ENCODE measurements around the gene PDGFD.

Gene PDGFD

DNA sequence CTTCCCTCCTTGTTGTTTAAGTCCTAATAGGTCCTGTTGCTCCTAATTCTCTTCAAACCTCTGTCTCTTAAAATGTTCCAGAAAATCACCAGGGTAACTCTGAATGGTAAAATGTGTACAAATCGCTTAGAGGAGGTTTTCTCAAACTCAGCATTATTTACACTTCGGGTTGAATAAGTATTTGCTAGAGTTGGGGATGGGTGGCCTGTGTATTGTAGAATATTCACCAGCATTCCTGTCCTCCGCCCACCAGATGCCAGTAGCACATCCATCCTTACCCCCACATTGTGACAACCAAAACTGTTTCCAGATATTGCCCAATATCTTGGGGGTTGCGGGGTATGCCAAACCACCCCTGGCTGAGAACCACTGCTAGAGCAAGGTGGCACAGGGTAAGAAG lies 191.9 kb downstream of the PDGFD start:
- no peak overlapping the region for H3K4me3 Mint-ChIP-seq
- no peaks in the 10 kb centered on the region for H3K36me3 Mint-ChIP-seq (ENCODE audit: low read depth)
- no peaks in the 10 kb centered on the region for H3K4me1 Mint-ChIP-seq (ENCODE audit: low read depth)
- intact Hi-C loops (cut with micrococcal nuclease): no loop called here
- no peaks in the 10 kb centered on the region for H3K27me3 Mint-ChIP-seq
- no peak overlapping the region for H3K27ac Mint-ChIP-seq
- H3K9me3 Mint-ChIP-seq: peaks cover 10% of the 10 kb centered on the region

DNA sequence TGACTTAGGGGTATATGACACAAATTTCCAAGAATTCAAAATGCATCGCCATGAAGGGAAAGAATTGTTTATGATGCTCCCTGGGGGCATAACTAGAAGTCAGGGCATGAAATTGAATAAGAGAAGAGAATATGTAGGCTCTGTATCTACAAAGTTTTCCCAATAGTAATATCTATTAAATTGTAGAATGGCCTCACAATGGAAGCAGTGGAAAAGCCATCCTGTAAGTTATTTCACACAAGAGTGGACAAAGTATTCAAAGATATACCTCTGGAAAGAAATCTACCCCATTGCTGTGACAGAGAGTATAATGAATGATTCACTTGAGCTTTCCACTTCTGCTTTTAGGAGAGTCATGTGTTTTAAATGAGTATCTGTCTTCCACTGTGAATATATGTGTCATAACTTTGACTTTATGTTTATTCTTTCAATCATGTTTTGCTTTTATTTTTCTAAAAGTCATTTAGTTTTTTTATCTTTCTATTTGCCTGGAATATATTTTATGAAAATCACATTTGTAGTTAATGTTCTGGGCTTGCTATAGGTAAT lies 193.2 kb downstream of the PDGFD start:
- no peak overlapping the region for H3K27ac Mint-ChIP-seq
- no peaks in the 10 kb centered on the region for H3K36me3 Mint-ChIP-seq (ENCODE audit: low read depth)
- H3K27me3 Mint-ChIP-seq: no peaks in the 10 kb centered on the region
- no peak overlapping the region for H3K4me3 Mint-ChIP-seq
- intact Hi-C loops (cut with micrococcal nuclease): no loop called here
- H3K4me1 Mint-ChIP-seq (ENCODE audit: low read depth): no peaks in the 10 kb centered on the region
- peaks cover under 1% of the 10 kb centered on the region for H3K9me3 Mint-ChIP-seq

DNA sequence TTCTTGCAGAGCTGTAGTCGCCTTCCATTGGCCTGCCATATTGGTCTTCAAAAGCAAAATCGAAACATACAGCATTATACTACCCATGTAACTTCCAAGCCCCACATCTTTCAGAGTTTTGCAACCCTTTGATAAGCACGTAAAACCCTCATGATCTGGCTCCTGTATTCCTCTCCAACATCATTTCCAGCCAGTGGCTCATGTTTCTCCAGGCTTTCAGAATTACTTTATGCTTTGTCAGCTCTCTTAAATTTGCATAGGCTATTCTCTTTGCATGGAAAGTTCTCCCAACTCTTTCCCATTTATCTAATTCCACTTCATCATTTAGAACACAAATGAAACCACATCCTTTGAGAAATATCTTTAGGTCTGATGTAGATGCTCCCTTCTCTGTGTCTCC lies 195.3 kb downstream of the PDGFD start:
- intact Hi-C loops (cut with micrococcal nuclease): no loop called here
- no peaks in the 10 kb centered on the region for H3K36me3 Mint-ChIP-seq (ENCODE audit: low read depth)

DNA sequence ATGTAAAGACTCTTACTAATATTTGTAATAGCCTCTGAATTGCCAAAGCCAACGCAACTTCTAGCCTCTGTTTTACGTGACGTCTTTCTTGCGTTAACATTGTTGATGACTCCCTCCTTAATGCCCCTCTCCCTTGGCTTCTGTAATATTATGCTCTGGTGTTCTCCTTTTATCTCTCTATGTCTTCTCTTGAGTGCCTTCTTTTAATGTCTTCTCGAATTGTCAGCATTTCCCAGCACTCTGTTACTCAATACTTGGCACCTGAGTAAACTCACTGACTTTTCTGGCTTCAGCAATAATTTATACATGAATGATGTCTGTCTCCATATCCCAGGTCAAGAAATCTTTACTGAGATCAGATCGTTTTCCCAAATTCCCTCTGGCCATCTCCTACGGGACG lies 196.0 kb downstream of the PDGFD start:
- H3K4me3 Mint-ChIP-seq: no peak overlapping the region
- no peaks in the 10 kb centered on the region for H3K27me3 Mint-ChIP-seq
- no peaks in the 10 kb centered on the region for H3K4me1 Mint-ChIP-seq (ENCODE audit: low read depth)
- intact Hi-C loops (cut with micrococcal nuclease): no loop called here
- H3K27ac Mint-ChIP-seq: no peak overlapping the region
- H3K9me3 Mint-ChIP-seq: no peaks in the 10 kb centered on the region
- no peaks in the 10 kb centered on the region for H3K36me3 Mint-ChIP-seq (ENCODE audit: low read depth)

More for the DNA sequence above, 195.3 kb downstream of the PDGFD start:
- no peaks in the 10 kb centered on the region for H3K9me3 Mint-ChIP-seq
- H3K27me3 Mint-ChIP-seq: no peaks in the 10 kb centered on the region
- no peak overlapping the region for H3K4me3 Mint-ChIP-seq
- no peak overlapping the region for H3K27ac Mint-ChIP-seq
- no peaks in the 10 kb centered on the region for H3K4me1 Mint-ChIP-seq (ENCODE audit: low read depth)

DNA sequence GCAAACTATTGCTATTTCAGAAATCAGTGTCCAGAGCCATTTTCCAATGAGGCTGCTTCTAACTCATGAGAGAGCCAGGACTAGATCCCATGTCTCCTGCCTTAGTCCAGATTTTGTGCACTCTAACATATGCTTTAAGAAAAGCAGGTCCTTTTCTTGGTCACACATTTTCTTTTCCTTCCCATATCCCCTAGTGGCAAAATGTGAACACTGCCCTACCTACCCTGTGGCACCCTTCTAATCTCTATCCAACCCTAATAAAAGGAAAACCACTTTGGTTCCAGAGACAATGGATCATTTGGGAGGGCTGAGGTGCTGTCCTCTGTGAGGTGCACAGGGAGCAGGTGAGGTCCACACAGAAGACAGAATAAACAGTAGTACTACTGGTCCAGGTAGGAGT lies 199.6 kb downstream of the PDGFD start:
- no peak overlapping the region for H3K27ac Mint-ChIP-seq
- H3K4me3 Mint-ChIP-seq: no peak overlapping the region
- no peaks in the 10 kb centered on the region for H3K27me3 Mint-ChIP-seq
- intact Hi-C loops (cut with micrococcal nuclease): no loop called here
- no peaks in the 10 kb centered on the region for H3K36me3 Mint-ChIP-seq (ENCODE audit: low read depth)
- no peaks in the 10 kb centered on the region for H3K9me3 Mint-ChIP-seq
- no peaks in the 10 kb centered on the region for H3K4me1 Mint-ChIP-seq (ENCODE audit: low read depth)

DNA sequence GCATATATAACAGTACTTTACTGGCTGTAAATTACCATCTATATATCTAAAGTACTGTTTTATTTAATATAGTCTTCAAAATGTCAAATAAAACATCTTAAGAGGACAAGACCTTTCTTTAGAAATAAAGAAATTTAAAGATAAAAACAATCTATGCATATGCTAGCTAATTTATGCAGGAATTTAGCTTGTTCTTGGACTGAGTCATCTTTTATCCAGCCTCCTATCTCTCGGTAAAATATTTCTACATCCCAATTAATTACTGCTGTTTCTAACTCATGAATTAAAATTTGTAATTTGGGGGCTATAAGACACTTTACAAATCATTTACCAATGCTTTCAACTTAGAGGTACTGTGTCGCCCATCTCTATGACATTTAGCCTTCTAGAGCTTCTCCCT lies 200.3 kb downstream of the PDGFD start:
- intact Hi-C loops (cut with micrococcal nuclease): no loop called here
- Mint-ChIP-seq H3K36me3 (ENCODE audit: low read depth) (no peaks in the 10 kb centered on the region), H3K4me3 (no peak overlapping the region), H3K9me3 (no peaks in the 10 kb centered on the region), H3K4me1 (ENCODE audit: low read depth) (no peaks in the 10 kb centered on the region), H3K27me3 (no peaks in the 10 kb centered on the region), H3K27ac (no peak overlapping the region)

DNA sequence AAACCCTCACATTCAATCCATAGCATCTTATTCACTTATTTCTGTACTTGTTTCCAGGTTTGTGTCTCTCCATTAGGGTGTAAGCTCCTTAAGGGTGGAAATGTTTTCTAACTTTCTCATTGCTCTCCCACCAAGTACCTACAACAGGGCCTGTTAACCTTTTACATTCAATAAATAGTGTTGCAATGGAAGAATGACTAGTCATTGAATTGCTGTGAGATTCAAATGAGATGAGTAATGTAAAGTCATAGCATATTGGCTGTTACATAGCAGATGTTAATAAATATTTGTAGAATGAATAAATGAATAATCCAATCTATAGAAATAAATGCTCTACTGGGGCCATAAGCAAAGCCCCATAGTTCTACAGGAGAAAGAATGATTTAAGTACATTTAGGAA lies 202.9 kb downstream of the PDGFD start:
- H3K27me3 Mint-ChIP-seq: no peaks in the 10 kb centered on the region
- intact Hi-C loops (cut with micrococcal nuclease): no loop called here
- no peak overlapping the region for H3K4me3 Mint-ChIP-seq
- no peaks in the 10 kb centered on the region for H3K9me3 Mint-ChIP-seq
- no peaks in the 10 kb centered on the region for H3K36me3 Mint-ChIP-seq (ENCODE audit: low read depth)
- no peak overlapping the region for H3K27ac Mint-ChIP-seq
- H3K4me1 Mint-ChIP-seq (ENCODE audit: low read depth): no peaks in the 10 kb centered on the region

- intact Hi-C loops (cut with micrococcal nuclease): no loop called here
- Mint-ChIP-seq H3K27me3 (no peaks in the 10 kb centered on the region), H3K36me3 (ENCODE audit: low read depth) (no peaks in the 10 kb centered on the region), H3K4me1 (ENCODE audit: low read depth) (no peaks in the 10 kb centered on the region), H3K27ac (no peak overlapping the region), H3K9me3 (no peaks in the 10 kb centered on the region), H3K4me3 (no peak overlapping the region)
These were observed 203.8 kb downstream of the PDGFD start for GRCh38 chr11:103960108-103960507.

DNA sequence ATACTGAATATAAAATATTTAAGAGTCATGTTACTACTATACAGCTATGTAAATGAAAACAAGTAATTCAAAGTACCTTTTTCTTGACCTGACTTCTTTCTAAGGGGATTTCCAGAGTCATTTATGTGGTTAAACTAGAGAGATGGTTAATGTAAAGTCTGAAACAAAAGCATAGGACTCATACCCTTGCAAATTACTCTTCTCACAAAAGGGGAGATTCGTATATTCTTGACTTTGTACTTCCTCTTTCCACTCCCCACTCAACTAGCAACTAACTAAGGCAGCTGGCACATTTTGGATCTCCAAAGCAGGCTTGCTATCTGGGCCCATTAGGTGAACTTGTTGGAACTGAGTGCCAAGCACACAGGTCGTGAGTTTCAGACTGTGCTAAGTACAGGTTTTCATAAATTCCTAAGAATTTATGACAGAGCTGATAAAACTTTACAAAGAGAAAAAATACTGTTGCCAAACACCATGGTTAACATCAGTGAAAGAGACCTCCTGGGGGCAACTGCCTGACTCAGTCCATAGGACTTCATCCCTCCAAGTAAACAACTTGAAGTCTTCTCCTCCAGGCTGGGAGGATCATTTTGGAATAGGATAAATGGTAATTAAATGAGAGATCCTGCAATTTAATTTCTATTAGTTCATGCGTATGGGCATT lies 204.5 kb downstream of the PDGFD start:
- H3K9me3 Mint-ChIP-seq: no peaks in the 10 kb centered on the region
- no peak overlapping the region for H3K27ac Mint-ChIP-seq
- H3K4me3 Mint-ChIP-seq: no peak overlapping the region
- intact Hi-C loops (cut with micrococcal nuclease): no loop called here
- no peaks in the 10 kb centered on the region for H3K4me1 Mint-ChIP-seq (ENCODE audit: low read depth)
- H3K27me3 Mint-ChIP-seq: no peaks in the 10 kb centered on the region
- H3K36me3 Mint-ChIP-seq (ENCODE audit: low read depth): no peaks in the 10 kb centered on the region

DNA sequence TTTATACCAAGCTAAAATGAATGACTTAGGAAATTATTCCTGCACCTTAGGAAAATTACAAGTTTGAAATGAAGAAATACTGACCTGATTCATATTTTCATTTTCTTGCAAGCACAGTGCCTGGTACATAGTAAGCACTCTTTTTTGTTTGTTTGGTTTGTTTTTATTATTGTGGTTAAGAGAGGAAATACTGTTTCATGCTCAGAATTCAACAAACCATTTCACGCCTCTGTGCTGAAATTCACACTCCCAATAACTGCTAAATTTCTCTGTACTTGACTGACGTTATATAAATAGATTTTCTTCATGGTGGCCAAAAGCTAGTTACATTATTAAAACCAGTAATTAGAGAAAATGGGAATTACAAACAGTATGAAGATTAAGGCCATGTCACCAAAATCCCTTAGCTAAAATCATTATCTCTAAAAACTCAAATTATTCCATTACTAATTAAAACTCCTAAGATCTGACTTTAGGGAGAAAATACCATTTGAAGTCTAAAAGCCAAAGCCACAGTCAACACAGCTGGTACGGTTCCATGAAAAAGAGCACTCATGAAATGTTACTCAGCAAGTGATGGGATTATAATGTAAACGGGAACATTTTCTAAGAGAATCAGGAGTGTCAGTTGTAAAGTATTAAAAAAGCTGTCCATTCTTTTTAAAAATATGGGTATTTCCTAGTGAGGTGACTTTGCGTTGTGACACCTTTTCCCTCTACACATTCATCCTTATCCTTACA lies 205.3 kb downstream of the PDGFD start:
- intact Hi-C loops (cut with micrococcal nuclease): no loop called here
- no peaks in the 10 kb centered on the region for H3K4me1 Mint-ChIP-seq (ENCODE audit: low read depth)
- no peak overlapping the region for H3K4me3 Mint-ChIP-seq
- H3K27ac Mint-ChIP-seq: no peak overlapping the region
- H3K9me3 Mint-ChIP-seq: no peaks in the 10 kb centered on the region
- H3K27me3 Mint-ChIP-seq: no peaks in the 10 kb centered on the region
- H3K36me3 Mint-ChIP-seq (ENCODE audit: low read depth): no peaks in the 10 kb centered on the region

GRCh38 chr11:103953797-103954486 lies 210.0 kb downstream of the PDGFD start:
- Mint-ChIP-seq H3K27ac (no peak overlapping the region), H3K9me3 (no peaks in the 10 kb centered on the region), H3K4me3 (no peak overlapping the region), H3K4me1 (ENCODE audit: low read depth) (no peaks in the 10 kb centered on the region), H3K27me3 (no peaks in the 10 kb centered on the region), H3K36me3 (ENCODE audit: low read depth) (no peaks in the 10 kb centered on the region)
- intact Hi-C loops (cut with micrococcal nuclease): no loop called here

GRCh38 chr11:103949781-103950180 lies 214.2 kb downstream of the PDGFD start:
- intact Hi-C loops (cut with micrococcal nuclease): no loop called here
- no peaks in the 10 kb centered on the region for H3K27me3 Mint-ChIP-seq
- H3K4me3 Mint-ChIP-seq: no peak overlapping the region
- no peaks in the 10 kb centered on the region for H3K36me3 Mint-ChIP-seq (ENCODE audit: low read depth)
- no peaks in the 10 kb centered on the region for H3K4me1 Mint-ChIP-seq (ENCODE audit: low read depth)
- H3K27ac Mint-ChIP-seq: no peak overlapping the region
- H3K9me3 Mint-ChIP-seq: no peaks in the 10 kb centered on the region

- no peak overlapping the region for H3K27ac Mint-ChIP-seq
- no peaks in the 10 kb centered on the region for H3K4me1 Mint-ChIP-seq (ENCODE audit: low read depth)
- intact Hi-C loops (cut with micrococcal nuclease): no loop called here
- H3K36me3 Mint-ChIP-seq (ENCODE audit: low read depth): no peaks in the 10 kb centered on the region
- no peaks in the 10 kb centered on the region for H3K9me3 Mint-ChIP-seq
- no peak overlapping the region for H3K4me3 Mint-ChIP-seq
- no peaks in the 10 kb centered on the region for H3K27me3 Mint-ChIP-seq
These were observed 215.7 kb downstream of the PDGFD start for GRCh38 chr11:103948187-103948763.

DNA sequence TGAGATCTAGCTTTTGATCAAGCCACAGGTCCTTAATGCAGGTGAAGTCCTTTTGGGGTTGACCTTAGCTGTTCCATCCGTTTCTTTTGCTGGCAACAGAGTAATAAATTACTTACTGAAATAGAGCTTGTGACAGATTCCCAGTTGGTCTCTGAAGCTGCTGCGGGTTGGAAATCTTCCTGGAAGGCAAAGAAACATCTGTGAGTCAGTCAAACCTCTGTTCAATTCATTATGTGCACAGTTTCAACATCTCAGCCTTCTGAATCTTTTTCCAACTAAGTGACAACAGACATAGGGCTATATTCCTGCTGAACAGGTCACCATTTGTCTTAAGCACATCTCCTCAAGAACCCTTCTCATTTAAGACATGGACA lies 216.4 kb downstream of the PDGFD start:
- H3K27me3 Mint-ChIP-seq: no peaks in the 10 kb centered on the region
- H3K4me3 Mint-ChIP-seq: no peak overlapping the region
- no peaks in the 10 kb centered on the region for H3K36me3 Mint-ChIP-seq (ENCODE audit: low read depth)
- no peak overlapping the region for H3K27ac Mint-ChIP-seq
- intact Hi-C loops (cut with micrococcal nuclease): no loop called here
- H3K9me3 Mint-ChIP-seq: no peaks in the 10 kb centered on the region
- H3K4me1 Mint-ChIP-seq (ENCODE audit: low read depth): no peaks in the 10 kb centered on the region

All from dendritic cell treated with granulocyte-macrophage colony-stimulating factor and Interleukin-4, amounts not matched to agents 40 ng/mL and 50 ng/mL, for 4 days (primary cell).